Activated naive CD4-positive, alpha-beta T cell treated with anti-CD3 and anti-CD28 coated beads, Interleukin-2, amount 50 U/mL, for 24 hours (primary cell): ENCODE data around the gene NUP188.

Experiments
- H3K27ac Mint-ChIP-seq: one replicate; pipeline ENCODE4 v1.8.0; 2021; ENCODE audit warnings: mild to moderate bottlenecking, mixed read lengths
- H3K27me3 Mint-ChIP-seq: one replicate; pipeline ENCODE4 v1.8.0; 2021; ENCODE audit warnings: mixed read lengths
- H3K36me3 Mint-ChIP-seq: one replicate; pipeline ENCODE4 v1.8.0; 2021; ENCODE audit warnings: mixed read lengths
- H3K4me1 Mint-ChIP-seq: one replicate; pipeline ENCODE4 v1.8.0; 2021; ENCODE audit warnings: mixed read lengths
- H3K4me3 Mint-ChIP-seq: one replicate; pipeline ENCODE4 v1.8.0; 2021; ENCODE audit warnings: mild to moderate bottlenecking, mixed read lengths
- H3K9me3 Mint-ChIP-seq: one replicate; pipeline ENCODE4 v1.8.0; 2021; ENCODE audit warnings: mixed read lengths

The NUP188 gene, protein sequence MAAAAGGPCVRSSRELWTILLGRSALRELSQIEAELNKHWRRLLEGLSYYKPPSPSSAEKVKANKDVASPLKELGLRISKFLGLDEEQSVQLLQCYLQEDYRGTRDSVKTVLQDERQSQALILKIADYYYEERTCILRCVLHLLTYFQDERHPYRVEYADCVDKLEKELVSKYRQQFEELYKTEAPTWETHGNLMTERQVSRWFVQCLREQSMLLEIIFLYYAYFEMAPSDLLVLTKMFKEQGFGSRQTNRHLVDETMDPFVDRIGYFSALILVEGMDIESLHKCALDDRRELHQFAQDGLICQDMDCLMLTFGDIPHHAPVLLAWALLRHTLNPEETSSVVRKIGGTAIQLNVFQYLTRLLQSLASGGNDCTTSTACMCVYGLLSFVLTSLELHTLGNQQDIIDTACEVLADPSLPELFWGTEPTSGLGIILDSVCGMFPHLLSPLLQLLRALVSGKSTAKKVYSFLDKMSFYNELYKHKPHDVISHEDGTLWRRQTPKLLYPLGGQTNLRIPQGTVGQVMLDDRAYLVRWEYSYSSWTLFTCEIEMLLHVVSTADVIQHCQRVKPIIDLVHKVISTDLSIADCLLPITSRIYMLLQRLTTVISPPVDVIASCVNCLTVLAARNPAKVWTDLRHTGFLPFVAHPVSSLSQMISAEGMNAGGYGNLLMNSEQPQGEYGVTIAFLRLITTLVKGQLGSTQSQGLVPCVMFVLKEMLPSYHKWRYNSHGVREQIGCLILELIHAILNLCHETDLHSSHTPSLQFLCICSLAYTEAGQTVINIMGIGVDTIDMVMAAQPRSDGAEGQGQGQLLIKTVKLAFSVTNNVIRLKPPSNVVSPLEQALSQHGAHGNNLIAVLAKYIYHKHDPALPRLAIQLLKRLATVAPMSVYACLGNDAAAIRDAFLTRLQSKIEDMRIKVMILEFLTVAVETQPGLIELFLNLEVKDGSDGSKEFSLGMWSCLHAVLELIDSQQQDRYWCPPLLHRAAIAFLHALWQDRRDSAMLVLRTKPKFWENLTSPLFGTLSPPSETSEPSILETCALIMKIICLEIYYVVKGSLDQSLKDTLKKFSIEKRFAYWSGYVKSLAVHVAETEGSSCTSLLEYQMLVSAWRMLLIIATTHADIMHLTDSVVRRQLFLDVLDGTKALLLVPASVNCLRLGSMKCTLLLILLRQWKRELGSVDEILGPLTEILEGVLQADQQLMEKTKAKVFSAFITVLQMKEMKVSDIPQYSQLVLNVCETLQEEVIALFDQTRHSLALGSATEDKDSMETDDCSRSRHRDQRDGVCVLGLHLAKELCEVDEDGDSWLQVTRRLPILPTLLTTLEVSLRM (N-terminal part only)

DNA sequence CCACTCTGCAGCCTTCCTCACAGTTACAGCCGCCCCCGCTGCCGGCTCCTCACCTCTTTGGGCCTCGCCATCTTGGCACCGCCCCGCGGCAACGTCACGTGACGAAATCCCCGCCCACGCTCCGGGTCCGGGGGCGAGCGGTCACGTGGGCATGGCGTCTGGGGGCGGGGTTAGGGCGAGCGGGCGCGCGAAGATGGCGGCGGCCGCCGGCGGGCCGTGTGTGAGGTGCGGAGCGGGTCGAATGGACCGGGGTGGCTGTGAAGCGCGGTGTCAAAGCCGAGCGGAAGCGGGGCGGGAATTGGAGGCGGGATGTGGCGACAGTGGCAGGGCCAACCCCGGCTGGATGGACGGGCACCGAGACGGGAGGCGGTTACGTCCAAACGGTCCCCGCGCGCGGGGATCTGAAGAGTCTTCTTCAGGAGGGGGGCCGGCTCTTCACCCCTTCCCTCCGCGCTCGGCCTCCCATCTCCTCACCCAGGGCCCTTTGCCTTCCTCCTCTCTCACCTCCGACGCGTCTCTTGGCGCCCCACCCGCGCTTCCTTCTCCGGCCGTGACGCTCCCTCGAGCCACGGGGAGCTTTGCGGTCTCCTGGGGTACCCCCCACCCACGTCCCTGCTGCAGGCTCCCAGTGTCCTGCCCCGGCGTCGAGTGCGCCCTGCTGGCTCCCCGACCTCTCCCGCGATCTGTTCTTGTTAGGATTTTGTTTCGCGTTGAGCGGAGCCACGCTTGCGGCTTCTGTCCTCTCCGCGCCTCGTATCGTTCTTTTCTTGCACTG lies at the start of gene NUP188, which contains the start of gene DOLK:
Gene NUP188 (plus strand): TSS at position 173 of the 775 bp plus-strand sequence. CDS start 21 bp downstream, at position 194.
Gene DOLK (minus strand): TSS at position 77 of the 775 bp plus-strand sequence. CDS start 300 bp downstream, outside the sequence.
- H3K4me1 Mint-ChIP-seq = peaks cover 30% of the 10 kb centered on the region
- H3K27me3 Mint-ChIP-seq = no peaks in the 10 kb centered on the region
- H3K9me3 Mint-ChIP-seq = no peaks in the 10 kb centered on the region
- H3K4me3 Mint-ChIP-seq = peak within 1 kb of the TSS; percentile 89
- H3K36me3 Mint-ChIP-seq = peaks cover 13% of the 10 kb centered on the region
- H3K27ac Mint-ChIP-seq = peak within 1 kb of the TSS; percentile 97

DNA sequence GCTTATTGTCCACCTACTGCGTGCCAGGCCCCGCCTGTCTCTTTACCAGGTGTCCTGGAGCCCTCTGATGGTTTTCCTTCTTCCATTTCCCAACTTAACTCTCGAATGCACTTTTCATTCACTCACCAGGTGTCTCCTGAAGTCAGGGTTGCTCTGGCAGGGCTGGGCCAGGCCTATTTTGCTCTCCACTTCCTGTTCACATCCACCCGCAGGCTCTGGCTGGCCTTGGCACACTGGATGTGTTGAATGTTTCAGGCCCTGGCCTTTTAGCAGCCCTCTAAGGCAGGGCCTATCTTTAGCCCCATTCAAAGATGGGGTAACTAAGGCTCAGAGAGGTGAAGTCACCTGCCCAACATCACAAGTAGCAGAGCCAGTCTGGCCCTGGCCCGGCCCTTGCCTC lies 49.1 kb upstream of the NUP188 start:
- Mint-ChIP-seq H3K36me3 (peaks cover 8% of the 10 kb centered on the region), H3K4me1 (peaks cover 83% of the 10 kb centered on the region), H3K27ac (peak overlapping the region; percentile 94), H3K27me3 (no peaks in the 10 kb centered on the region), H3K9me3 (no peaks in the 10 kb centered on the region), H3K4me3 (peak overlapping the region; percentile 42)

DNA sequence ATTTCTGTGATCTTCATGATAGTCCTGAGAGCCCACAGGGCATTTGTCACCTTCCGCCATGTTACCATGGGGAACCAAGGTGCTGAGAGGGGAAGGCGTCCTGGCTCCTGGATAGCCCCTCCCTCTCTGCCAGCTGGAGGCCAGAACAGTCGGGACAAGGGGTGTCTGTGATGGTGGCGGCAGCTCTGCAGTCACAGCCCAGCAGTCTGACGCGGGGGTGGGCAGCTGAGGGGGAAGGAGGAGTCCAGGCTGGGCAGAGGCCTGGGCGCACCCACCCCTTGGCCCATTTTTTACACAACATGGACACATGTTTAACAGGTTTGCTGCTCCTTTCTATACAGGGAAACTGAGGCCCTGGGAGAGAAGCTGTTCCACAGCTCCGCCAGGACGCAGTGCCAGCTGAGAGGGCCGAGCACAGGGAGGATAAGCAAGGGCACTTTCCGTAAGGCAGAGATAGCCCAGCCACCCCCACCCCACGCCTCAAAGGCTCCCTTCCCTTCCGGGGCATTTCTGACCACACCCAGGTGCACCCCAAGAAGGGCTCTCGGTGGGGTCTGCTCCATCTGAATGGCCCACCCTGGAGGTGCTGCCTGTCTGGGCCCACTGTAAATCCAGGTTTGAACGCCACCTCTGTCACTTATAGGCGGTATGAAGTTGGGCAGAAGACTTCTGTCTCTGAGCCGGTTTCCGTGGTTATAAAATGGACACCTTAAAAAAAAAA lies 48.5 kb upstream of the NUP188 start:
- peaks cover 84% of the 10 kb centered on the region for H3K4me1 Mint-ChIP-seq
- peak overlapping the region; percentile 91 for H3K27ac Mint-ChIP-seq
- H3K9me3 Mint-ChIP-seq = no peaks in the 10 kb centered on the region
- H3K4me3 Mint-ChIP-seq = peak overlapping the region; percentile 66
- no peaks in the 10 kb centered on the region for H3K27me3 Mint-ChIP-seq
- H3K36me3 Mint-ChIP-seq = peaks cover 7% of the 10 kb centered on the region

DNA sequence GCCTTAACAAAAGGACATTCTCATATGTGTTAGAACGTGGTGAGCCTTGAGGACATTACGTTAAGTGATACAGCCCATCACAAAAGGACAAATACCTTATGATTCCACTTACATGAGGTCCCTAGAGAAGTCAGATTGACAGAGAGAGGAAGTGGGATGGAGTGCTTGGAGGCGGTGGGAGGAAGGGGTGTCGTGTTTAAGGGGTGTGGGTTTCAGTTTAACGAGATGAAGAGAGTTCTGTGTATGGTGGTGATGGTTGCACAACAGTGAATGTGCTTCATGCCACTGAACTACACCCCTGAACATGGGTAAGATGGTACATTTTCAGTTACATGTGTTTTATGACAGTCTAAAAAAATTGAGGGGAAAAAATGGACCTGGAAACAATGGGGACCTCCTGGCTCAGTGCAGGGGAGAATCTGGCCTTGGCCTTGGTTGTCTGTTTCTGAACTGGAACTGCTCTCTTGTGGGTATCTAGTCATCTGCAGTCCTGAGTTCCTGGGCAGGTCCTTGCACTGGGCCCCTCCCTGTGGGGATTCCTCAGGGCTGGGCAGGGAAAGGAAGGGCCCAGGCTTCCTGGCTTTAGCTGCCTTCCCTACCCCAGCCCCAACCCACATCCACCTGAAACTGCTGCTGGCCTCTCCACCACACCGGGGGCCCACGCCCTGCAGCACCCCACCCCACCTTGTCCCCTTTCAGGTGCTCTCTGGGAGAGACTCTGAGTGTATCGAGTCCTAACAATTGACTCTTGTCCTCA lies 47.8 kb upstream of the NUP188 start:
- H3K4me3 Mint-ChIP-seq = peak overlapping the region; percentile 66
- H3K36me3 Mint-ChIP-seq = peaks cover 7% of the 10 kb centered on the region
- peak overlapping the region; percentile 91 for H3K27ac Mint-ChIP-seq
- H3K9me3 Mint-ChIP-seq = no peaks in the 10 kb centered on the region
- H3K4me1 Mint-ChIP-seq = peaks cover 84% of the 10 kb centered on the region
- no peaks in the 10 kb centered on the region for H3K27me3 Mint-ChIP-seq

DNA sequence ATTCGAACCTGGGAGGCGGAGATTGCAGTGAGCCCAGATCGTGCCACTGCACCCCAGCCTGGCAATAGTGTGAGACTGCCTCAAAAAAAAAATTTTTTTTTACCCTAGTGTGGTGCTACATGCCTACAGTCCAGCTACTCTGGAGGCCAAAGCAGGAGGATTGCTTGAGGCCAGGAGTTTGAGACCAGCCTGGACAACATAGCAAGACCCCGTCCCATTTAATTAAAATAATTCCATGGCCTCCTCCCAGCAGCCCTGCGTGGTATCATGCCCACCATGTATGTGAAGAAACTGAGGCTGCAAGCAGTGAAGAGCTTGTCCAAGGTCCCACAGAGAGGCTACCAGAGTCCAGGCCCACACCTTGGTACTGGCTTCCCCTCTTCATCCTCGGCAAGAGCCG lies 46.1 kb upstream of the NUP188 start:
- Mint-ChIP-seq H3K4me3 (no peak overlapping the region), H3K9me3 (no peaks in the 10 kb centered on the region), H3K27ac (peak overlapping the region; percentile 35), H3K27me3 (no peaks in the 10 kb centered on the region), H3K36me3 (peaks cover 5% of the 10 kb centered on the region), H3K4me1 (peaks cover 76% of the 10 kb centered on the region)

DNA sequence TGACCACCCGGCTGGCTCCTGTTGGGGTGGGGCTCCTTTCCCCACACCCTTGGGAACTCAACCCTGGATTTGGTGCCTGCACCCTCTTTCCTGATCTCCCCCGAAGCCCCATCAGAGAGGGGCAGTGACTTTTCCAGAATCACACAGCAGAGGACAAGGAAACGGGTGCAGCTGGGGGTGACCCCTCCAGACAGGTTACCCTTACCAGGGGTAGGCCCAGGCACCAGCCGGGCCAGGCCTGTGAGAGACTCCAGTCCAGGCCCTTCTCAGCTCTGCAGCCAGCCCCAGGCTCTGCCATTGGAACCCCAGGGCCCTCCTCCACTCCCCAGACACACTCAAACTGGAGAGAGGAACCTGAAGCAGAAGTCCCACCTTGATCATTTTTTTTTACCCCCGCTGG lies 45.7 kb upstream of the NUP188 start:
- Mint-ChIP-seq H3K4me3 (peak overlapping the region; percentile 72), H3K4me1 (peaks cover 76% of the 10 kb centered on the region), H3K36me3 (peaks cover 5% of the 10 kb centered on the region), H3K27me3 (no peaks in the 10 kb centered on the region), H3K27ac (peak overlapping the region; percentile 88), H3K9me3 (no peaks in the 10 kb centered on the region)

DNA sequence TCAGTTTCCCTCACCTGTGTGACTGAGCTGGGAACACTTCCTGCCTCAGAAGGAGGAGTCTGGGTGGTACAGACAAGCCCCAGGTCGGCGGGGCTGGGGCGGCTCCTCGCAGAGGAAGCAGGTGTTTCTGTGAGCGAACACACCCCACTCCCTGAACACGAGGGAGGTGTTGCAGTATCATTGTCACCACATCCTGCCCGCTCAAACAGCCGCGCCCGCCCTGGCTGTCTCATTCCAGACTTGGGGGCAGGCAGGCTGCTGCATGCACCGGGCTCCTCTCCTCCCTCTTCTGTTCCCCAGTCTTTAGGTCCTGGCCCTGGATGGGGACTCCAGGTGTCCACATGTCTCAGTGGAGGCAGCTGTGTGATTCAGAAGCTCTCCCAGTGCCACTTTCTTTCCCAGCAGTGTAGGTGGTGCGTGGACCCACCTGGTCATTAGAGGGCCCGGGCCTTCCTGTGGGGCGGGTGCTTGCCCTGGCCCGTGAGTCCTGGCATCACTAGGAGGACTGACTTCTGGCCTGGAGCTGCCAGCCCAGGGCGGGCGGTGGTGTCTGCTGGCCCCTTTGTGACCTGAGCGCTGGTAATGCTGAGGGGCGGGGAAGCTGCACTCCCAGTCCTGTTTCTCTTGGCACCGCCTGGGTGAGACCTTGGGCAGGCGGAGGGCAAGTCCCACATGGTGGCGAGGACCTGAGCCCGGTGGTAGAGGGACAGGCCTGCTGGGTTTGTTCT lies 45.0 kb upstream of the NUP188 start:
- Mint-ChIP-seq H3K4me3 (peak overlapping the region; percentile 72), H3K27ac (peak overlapping the region; percentile 88), H3K27me3 (no peaks in the 10 kb centered on the region), H3K4me1 (peaks cover 78% of the 10 kb centered on the region), H3K9me3 (no peaks in the 10 kb centered on the region), H3K36me3 (peaks cover 5% of the 10 kb centered on the region)

DNA sequence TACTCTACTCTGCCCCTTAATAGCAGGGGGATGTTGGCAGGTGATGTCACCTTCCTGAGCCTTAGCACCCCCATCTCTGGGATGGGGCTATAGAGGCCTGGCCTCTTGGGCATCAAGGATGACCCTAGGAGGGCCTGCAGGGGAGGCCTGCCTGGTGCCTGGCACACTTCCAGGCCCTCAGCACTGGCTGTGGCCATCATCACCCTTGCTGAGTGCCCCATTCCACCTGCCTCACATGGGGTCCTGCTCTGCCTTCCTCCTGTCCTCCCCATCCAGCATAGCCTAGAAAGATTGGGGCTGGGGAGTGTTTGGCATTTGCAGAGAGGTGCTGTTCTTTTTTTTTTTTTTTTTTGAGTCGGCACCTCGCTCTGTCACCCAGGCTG lies 44.4 kb upstream of the NUP188 start:
- H3K27ac Mint-ChIP-seq = peak overlapping the region; percentile 88
- H3K36me3 Mint-ChIP-seq = peaks cover 6% of the 10 kb centered on the region
- peaks cover 77% of the 10 kb centered on the region for H3K4me1 Mint-ChIP-seq
- H3K4me3 Mint-ChIP-seq = peak overlapping the region; percentile 72
- H3K27me3 Mint-ChIP-seq = no peaks in the 10 kb centered on the region
- H3K9me3 Mint-ChIP-seq = no peaks in the 10 kb centered on the region

DNA sequence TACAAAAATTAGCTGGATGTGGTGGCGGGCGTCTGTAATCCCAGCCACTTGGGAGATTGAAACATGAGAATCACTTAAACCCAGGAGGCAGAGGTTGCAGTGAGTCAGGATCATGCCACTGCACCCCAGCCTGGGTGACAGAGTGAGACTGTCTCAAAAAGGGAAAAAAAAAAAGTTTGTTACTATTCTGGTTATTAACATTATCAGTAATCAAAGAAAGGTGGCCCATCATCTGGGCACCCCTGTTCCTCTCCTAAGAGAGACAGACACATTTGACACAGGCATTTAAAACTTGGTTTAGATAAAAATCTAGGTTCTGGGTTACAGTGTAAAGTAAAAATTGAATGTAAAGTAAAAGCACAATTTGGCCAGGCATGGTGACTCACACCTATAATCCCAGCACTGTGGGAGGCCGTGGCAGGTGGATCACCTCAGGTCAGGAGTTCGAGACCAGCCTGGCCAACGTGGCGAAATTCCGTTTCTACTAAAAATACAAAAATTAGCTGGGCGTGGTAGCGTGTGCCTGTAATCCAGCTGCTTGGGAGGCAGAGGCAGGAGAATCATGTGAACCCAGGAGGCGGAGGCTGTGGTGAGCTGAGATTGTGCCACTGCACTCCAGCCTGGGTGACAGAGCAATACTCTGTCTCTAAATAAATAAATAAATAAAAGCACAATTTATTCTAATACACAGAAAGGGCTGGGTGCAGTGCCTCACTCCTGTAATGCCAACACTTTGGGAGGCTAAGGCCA lies 43.5 kb upstream of the NUP188 start:
- H3K4me3 Mint-ChIP-seq = peak overlapping the region; percentile 39
- H3K9me3 Mint-ChIP-seq = no peaks in the 10 kb centered on the region
- H3K27ac Mint-ChIP-seq = peak overlapping the region; percentile 51
- no peaks in the 10 kb centered on the region for H3K27me3 Mint-ChIP-seq
- peaks cover 5% of the 10 kb centered on the region for H3K36me3 Mint-ChIP-seq
- H3K4me1 Mint-ChIP-seq = peaks cover 76% of the 10 kb centered on the region

DNA sequence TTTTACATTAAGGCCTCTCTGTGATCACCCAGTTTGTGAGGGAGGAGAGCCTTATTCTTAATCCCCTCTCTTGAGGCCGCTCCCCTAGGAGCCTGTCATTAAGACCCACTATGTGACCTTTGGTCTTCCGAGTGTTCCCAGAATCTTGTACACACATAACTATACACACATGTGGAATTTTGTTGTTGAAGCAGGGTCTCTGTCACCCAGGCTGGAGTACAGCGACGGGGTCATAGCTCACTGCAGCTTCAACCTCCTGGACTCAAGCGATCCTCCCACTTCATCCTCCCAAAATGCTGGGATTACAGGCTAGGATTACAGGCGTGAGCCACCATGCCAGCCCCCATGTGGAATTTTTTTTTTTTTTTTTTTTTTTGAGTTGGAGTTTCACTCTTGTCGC lies 41.5 kb upstream of the NUP188 start:
- Mint-ChIP-seq H3K4me3 (no peak overlapping the region), H3K9me3 (no peaks in the 10 kb centered on the region), H3K27me3 (no peaks in the 10 kb centered on the region), H3K27ac (no peak overlapping the region), H3K4me1 (peaks cover 75% of the 10 kb centered on the region), H3K36me3 (peaks cover 8% of the 10 kb centered on the region)

DNA sequence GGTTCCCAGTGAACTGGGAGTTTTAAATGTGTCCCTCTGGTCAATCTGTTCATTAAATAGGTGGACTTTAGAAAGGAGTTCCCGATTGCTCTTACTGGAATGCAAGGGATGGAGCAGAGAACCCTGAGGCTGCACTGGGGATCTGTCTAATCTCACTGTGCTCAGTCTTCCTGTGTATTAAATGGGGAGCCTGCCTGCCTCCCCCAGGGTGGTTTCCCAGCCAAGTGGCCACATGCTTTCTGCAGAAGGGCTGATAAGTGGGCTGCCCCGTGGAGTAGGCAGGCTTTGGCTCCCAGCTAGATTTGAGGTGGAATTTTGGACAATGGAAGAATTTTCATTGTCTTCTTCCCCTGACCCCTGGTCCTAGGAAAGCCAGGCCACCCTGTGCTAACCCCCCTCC lies 40.8 kb upstream of the NUP188 start:
- H3K36me3 Mint-ChIP-seq = peaks cover 8% of the 10 kb centered on the region
- H3K4me3 Mint-ChIP-seq = no peak overlapping the region
- H3K4me1 Mint-ChIP-seq = peaks cover 78% of the 10 kb centered on the region
- no peak overlapping the region for H3K27ac Mint-ChIP-seq
- H3K9me3 Mint-ChIP-seq = no peaks in the 10 kb centered on the region
- H3K27me3 Mint-ChIP-seq = no peaks in the 10 kb centered on the region

DNA sequence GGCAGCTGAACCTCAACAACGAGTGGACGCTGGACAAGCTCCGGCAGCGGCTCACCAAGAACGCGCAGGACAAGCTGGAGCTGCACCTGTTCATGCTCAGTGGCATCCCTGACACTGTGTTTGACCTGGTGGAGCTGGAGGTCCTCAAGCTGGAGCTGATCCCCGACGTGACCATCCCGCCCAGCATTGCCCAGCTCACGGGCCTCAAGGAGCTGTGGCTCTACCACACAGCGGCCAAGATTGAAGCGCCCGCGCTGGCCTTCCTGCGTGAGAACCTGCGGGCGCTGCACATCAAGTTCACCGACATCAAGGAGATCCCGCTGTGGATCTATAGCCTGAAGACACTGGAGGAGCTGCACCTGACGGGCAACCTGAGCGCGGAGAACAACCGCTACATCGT lies 39.1 kb upstream of the NUP188 start:
- H3K27ac Mint-ChIP-seq = no peak overlapping the region
- H3K9me3 Mint-ChIP-seq = no peaks in the 10 kb centered on the region
- no peak overlapping the region for H3K4me3 Mint-ChIP-seq
- H3K4me1 Mint-ChIP-seq = peaks cover 78% of the 10 kb centered on the region
- H3K27me3 Mint-ChIP-seq = no peaks in the 10 kb centered on the region
- H3K36me3 Mint-ChIP-seq = peaks cover 14% of the 10 kb centered on the region
